Activated CD4-positive, alpha-beta T cell treated with anti-CD3 and anti-CD28 coated beads for 36 hours (primary cell): ENCODE data around the gene ZC3H10. TPM values are rescaled to one million over a fixed set of nuclear protein-coding genes. Genes with fewer than 3 reads are reported as not detected.
A peak's percentile ranks its signal among the peaks of the same experiment; 100 is the strongest.
"Not testable (repeated sequence)": the region's sequence is repeated elsewhere in the genome, so short reads cannot be mapped to it uniquely, and the experiment has no call there.

Source experiments
- ATAC-seq: fragments of 200-7000 bp; cut with Tn5 transposase; one replicate; pipeline ENCODE4 v1.10.0; 2021; ENCODE audit warnings: mild to moderate bottlenecking, moderate library complexity
- CTCF ChIA-PET: fragments of 350-600 bp; sonication (Branson Sonifier 250); formaldehyde crosslinking; loops from one replicate; lab custom pipeline; 2021; ENCODE audit warnings: antibody characterized with exemption; lab: Charles Lee
- POLR2A ChIA-PET: fragments of 350-600 bp; sonication (Branson Sonifier 250); formaldehyde crosslinking; loops from one replicate; lab custom pipeline; 2021; ENCODE audit warnings: antibody characterized with exemption, inconsistent platforms; lab: Charles Lee
- DNase-seq: peaks from one replicate; pipeline ENCODE4 v3.0.0-alpha.2; 2020
- H3K27ac Mint-ChIP-seq: one replicate; pipeline ENCODE4 v1.8.0; 2021; ENCODE audit warnings: mixed read lengths
- H3K27me3 Mint-ChIP-seq: one replicate; pipeline ENCODE4 v1.8.0; 2021; ENCODE audit warnings: mixed read lengths
- H3K36me3 Mint-ChIP-seq: one replicate; pipeline ENCODE4 v1.8.0; 2021; ENCODE audit warnings: low read depth, mixed read lengths
- H3K4me1 Mint-ChIP-seq: one replicate; pipeline ENCODE4 v1.8.0; 2021; ENCODE audit warnings: mixed read lengths
- H3K4me3 Mint-ChIP-seq: one replicate; pipeline ENCODE4 v1.8.0; 2021; ENCODE audit warnings: mild to moderate bottlenecking, moderate library complexity, mixed read lengths
- H3K9me3 Mint-ChIP-seq: one replicate; pipeline ENCODE4 v1.8.0; 2021; ENCODE audit warnings: low read depth, mixed read lengths
- intact Hi-C, 2 experiments: fragments of 100-400 bp; cut with DNase I in 1 of 2; cut with micrococcal nuclease in 1 of 2; formaldehyde crosslinking; loops; one replicate each; pipeline versions ENCODE4 v1.14.2 to v1.15.1; 2022 to 2024; cut with DNase I, micrococcal nuclease
- total RNA-seq, 2 experiments: library from RNA; stranded (reverse); gene quantifications; one replicate each; pipeline ENCODE4 v1.2.3, GENCODE V29; 2021

Gene ZC3H10
- total RNA-seq, 2 experiments from 2014 or later, result 6.4 to 6.5 TPM

GRCh38 chr12:56114084-56114483 is 4.0 kb upstream of the ZC3H10 start:
- intact Hi-C loops, result loop anchor here in 1 of 2 experiments (10.0 kb wide), 2 partner anchors 971 to 1829 kb away; partner anchors contain the start of genes CBX5, HNRNPA1 and NAB2

DNA sequence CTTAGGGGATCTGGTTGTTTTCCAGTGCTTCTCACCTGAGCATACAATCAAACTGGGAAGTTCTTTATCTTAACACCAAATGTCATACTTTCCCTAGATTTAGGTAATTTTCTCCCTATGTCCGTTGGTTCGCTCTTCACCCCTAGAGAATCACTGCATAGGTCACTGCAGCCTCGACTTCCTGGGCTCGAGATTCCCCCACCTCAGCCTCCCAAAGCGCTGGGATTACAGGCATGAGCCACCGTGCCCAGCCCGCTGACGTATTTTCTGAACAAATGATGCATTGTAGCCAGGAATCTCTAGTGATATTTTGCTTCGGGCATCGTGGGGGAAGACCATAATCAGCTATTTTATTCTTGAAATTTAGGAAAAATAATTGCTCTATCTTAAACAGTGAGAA is 2.7 kb upstream of the ZC3H10 start:
- H3K27ac Mint-ChIP-seq, result peak overlapping the region; percentile 100
- ATAC-seq (no peak), DNase-seq (no peak)
- peak overlapping the region; percentile 97 for H3K4me3 Mint-ChIP-seq
- no peaks in the 10 kb centered on the region for H3K9me3 Mint-ChIP-seq
- H3K36me3 Mint-ChIP-seq, result peaks cover 56% of the 10 kb centered on the region
- intact Hi-C loops, result loop anchor here (5.0 to 10.0 kb wide), 7 partner anchors 298 to 1831 kb away; partner anchors contain the start of genes NAB2 (in 2 of the 2), ATP5F1B (in 1 of the 2), CBX5 (in 1 of the 2) and DDIT3 (in 1 of the 2)
- H3K4me1 Mint-ChIP-seq, result peaks cover 24% of the 10 kb centered on the region
- CTCF ChIA-PET, result interaction anchor here (0.7 to 6.1 kb wide), 6 partner anchors 8 to 68 kb away, joined by 3 to 47 read pairs (median 6); partner anchors contain the start of genes ESYT1, MYL6B and PA2G4
- no peaks in the 10 kb centered on the region for H3K27me3 Mint-ChIP-seq
- POLR2A ChIA-PET, result interaction anchor here (0.6 to 4.7 kb wide), 6 partner anchors 11 to 376 kb away, joined by 3 to 76 read pairs (median 5); partner anchors contain the start of genes ESYT1, PA2G4, RAB5B and SMARCC2

More at GRCh38 chr12:56114084-56114483, 4.0 kb upstream of the ZC3H10 start:
- Mint-ChIP-seq H3K36me3 (peaks cover 62% of the 10 kb centered on the region), H3K4me3 (no peak overlapping the region), H3K27me3 (no peaks in the 10 kb centered on the region), H3K4me1 (peaks cover 12% of the 10 kb centered on the region), H3K27ac (peak overlapping the region; percentile 40), H3K9me3 (no peaks in the 10 kb centered on the region)
- no peak for ATAC-seq
- CTCF ChIA-PET, result interaction anchor here (0.7 kb wide), 1 partner anchor 14 kb away, joined by 5 read pairs; no protein-coding TSS in a partner anchor
- POLR2A ChIA-PET, result interaction anchor here (1.2 to 4.7 kb wide), 2 partner anchors 10 kb away, joined by 6 to 76 read pairs; partner anchors contain the start of gene PA2G4
- DNase-seq, result no peak

GRCh38 chr12:56116267-56117081 is 1.6 kb upstream of the ZC3H10 start, which contains the start of gene RPL41:
TSS of gene RPL41 (plus strand) at chr12:56116633.
- ChIA-PET CTCF (interaction anchor here (0.5 to 6.1 kb wide), 9 partner anchors 10 to 348 kb away, joined by 3 to 71 read pairs (median 7); partner anchors contain the start of genes ESYT1, PA2G4, RNF41 and SMARCC2), POLR2A (interaction anchor here (0.7 to 4.7 kb wide), 9 partner anchors 10 to 378 kb away, joined by 3 to 76 read pairs (median 5); partner anchors contain the start of genes ESYT1, MYL6B, PA2G4 and RAB5B)
- no peaks in the 10 kb centered on the region for H3K27me3 Mint-ChIP-seq
- peak; percentile 96 for DNase-seq
- H3K4me1 Mint-ChIP-seq, result peaks cover 24% of the 10 kb centered on the region
- ATAC-seq, result peak; percentile 54
- H3K27ac Mint-ChIP-seq, result peak within 1 kb of the TSS; percentile 100
- no peaks in the 10 kb centered on the region for H3K9me3 Mint-ChIP-seq
- H3K36me3 Mint-ChIP-seq, result peaks cover 52% of the 10 kb centered on the region
- intact Hi-C loops, result loop anchor here (1.0 to 10.0 kb wide), 13 partner anchors 12 to 1832 kb away; partner anchors contain the start of genes NAB2 (in 2 of the 2), PA2G4 (in 2 of the 2), ATP5F1B (in 1 of the 2) and CBX5 (in 1 of the 2)
- peak within 1 kb of the TSS; percentile 97 for H3K4me3 Mint-ChIP-seq

GRCh38 chr12:56117082-56117706 is 872 bp upstream of the ZC3H10 start:
- H3K27ac Mint-ChIP-seq, result peak overlapping the region; percentile 100
- peaks cover 24% of the 10 kb centered on the region for H3K4me1 Mint-ChIP-seq
- H3K27me3 Mint-ChIP-seq, ATAC-seq, H3K9me3 Mint-ChIP-seq, DNase-seq: not testable (repeated sequence)
- POLR2A ChIA-PET, result interaction anchor here (0.7 to 4.7 kb wide), 13 partner anchors 9 to 300 kb away, joined by 3 to 76 read pairs (median 7); partner anchors contain the start of genes ESYT1, MYL6B, PA2G4 and RAB5B
- peak overlapping the region; percentile 97 for H3K4me3 Mint-ChIP-seq
- H3K36me3 Mint-ChIP-seq, result peaks cover 47% of the 10 kb centered on the region
- intact Hi-C loops, result loop anchor here (2.0 to 10.0 kb wide), 9 partner anchors 300 to 1832 kb away; partner anchors contain the start of genes NAB2 (in 2 of the 2), ATP5F1B (in 1 of the 2), CBX5 (in 1 of the 2) and DDIT3 (in 1 of the 2)
- CTCF ChIA-PET, result interaction anchor here (0.9 to 6.1 kb wide), 9 partner anchors 10 to 347 kb away, joined by 5 to 71 read pairs (median 9); partner anchors contain the start of genes MYL6B, PA2G4, RAB5B and RNF41

DNA sequence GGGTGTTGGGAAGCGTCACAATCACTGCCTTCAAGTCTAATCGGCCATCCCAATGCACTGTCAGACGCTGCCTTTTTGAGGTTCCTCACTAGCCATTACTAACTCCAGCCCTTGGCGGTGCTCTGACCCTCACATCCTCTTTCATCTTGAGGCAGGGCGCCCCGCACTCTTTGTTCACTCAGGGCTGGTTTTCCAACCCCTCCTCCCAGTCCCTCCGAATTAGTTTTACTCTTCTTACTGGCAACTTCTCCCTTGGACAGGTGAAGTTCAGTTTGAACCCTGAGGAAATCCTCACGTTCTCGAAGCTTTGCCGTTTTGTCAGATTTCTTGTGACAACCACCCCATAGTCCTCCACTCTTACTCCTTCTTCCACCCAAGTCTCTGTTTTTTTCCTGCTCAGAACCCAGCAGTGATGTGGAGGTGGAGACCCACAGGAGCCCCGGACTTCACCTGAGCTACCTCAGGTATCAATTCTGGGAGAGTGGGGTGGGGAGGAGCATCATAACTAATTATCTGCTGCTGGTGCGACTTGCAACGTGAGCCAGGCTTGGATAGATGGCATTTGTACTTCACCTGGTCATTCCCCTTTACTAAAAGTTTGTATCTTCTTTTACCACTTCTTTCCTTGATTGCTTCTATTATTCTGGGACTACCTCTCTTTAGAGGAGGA is 757 bp downstream of the ZC3H10 start:
- intact Hi-C loops, result loop anchor here (1.0 to 10.0 kb wide), 27 partner anchors 7 to 1834 kb away; partner anchors contain the start of genes MYL6 (in 2 of the 2), NAB2 (in 2 of the 2), NABP2 (in 2 of the 2) and RPS26 (in 2 of the 2)
- Mint-ChIP-seq H3K4me1 (peaks cover 24% of the 10 kb centered on the region), H3K27ac (peak overlapping the region; percentile 82), H3K4me3 (peak overlapping the region; percentile 97), H3K36me3 (peaks cover 31% of the 10 kb centered on the region), H3K27me3 (no peaks in the 10 kb centered on the region), H3K9me3 (no peaks in the 10 kb centered on the region)
- CTCF ChIA-PET, result interaction anchor here (0.5 to 6.1 kb wide), 30 partner anchors 7 to 1822 kb away, joined by 3 to 71 read pairs (median 4); partner anchors contain the start of genes ESYT1, MYL6, MYL6B and PA2G4
- DNase-seq, result no peak
- POLR2A ChIA-PET, result interaction anchor here (0.6 to 4.7 kb wide), 16 partner anchors 9 to 380 kb away, joined by 3 to 76 read pairs (median 9); partner anchors contain the start of genes ESYT1, MYL6, ORMDL2 and PA2G4
- ATAC-seq, result no peak

- H3K36me3 Mint-ChIP-seq, result peaks cover 28% of the 10 kb centered on the region
- peak overlapping the region; percentile 97 for H3K4me3 Mint-ChIP-seq
- H3K9me3 Mint-ChIP-seq, result no peaks in the 10 kb centered on the region
- intact Hi-C loops, result loop anchor here (1.0 to 10.0 kb wide), 15 partner anchors 39 to 1835 kb away; partner anchors contain the start of genes NAB2 (in 2 of the 2), ANKRD52 (in 1 of the 2), ATP5F1B (in 1 of the 2) and CBX5 (in 1 of the 2)
- ChIA-PET POLR2A (interaction anchor here (1.7 to 4.0 kb wide), 3 partner anchors 9 to 146 kb away, joined by 9 to 48 read pairs (median 14); partner anchors contain the start of genes ESYT1, MYL6 and RAB5B), CTCF (interaction anchor here (0.5 to 6.1 kb wide), 31 partner anchors 9 to 518 kb away, joined by 3 to 71 read pairs (median 4); partner anchors contain the start of genes ESYT1, MYL6, MYL6B and PA2G4)
- ATAC-seq (no peak), DNase-seq (peak; percentile 73)
- no peaks in the 10 kb centered on the region for H3K27me3 Mint-ChIP-seq
- H3K4me1 Mint-ChIP-seq, result peaks cover 24% of the 10 kb centered on the region
- H3K27ac Mint-ChIP-seq, result peak overlapping the region; percentile 82
Observed at GRCh38 chr12:56119361-56119796, 1.3 kb downstream of the ZC3H10 start.

DNA sequence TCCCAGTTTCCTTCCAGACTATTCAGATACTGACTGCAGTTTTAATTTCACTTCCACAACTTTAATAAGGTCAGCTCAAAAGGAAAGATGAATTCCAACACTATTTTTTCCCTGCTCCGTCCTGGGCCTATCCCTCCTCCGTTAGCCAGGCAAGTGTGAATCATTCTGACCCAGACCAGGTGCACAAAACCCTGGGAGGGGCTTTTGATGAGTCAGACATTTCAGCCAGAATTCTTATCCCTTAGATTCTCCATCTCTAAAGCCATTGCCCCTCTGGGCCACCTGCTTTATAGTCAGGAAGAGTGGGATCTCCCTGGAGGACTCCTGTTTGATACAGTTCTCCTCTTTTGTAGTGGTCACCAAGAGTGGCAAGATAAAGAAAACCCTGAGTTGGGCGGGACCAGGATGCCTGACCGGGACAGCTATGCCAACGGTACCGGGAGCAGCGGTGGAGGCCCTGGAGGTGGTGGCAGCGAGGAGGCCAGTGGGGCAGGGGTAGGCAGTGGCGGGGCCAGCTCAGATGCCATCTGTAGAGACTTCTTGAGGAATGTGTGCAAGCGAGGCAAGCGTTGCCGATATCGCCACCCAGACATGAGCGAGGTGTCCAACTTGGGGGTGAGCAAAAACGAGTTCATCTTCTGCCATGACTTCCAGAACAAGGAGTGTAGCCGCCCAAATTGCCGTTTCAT is 2.2 kb downstream of the ZC3H10 start:
- DNase-seq, result no peak
- Mint-ChIP-seq H3K27me3 (no peaks in the 10 kb centered on the region), H3K4me3 (no peak overlapping the region), H3K4me1 (peaks cover 26% of the 10 kb centered on the region), H3K27ac (peak overlapping the region; percentile 58), H3K9me3 (no peaks in the 10 kb centered on the region), H3K36me3 (peaks cover 28% of the 10 kb centered on the region)
- ChIA-PET POLR2A (no interaction called here), CTCF (interaction anchor here (0.5 to 6.1 kb wide), 25 partner anchors 8 to 517 kb away, joined by 3 to 71 read pairs (median 3); partner anchors contain the start of genes ESYT1, MYL6, MYL6B and PA2G4)
- no peak for ATAC-seq
- intact Hi-C loops, result no loop called here

- CTCF ChIA-PET, result interaction anchor here (0.6 to 1.1 kb wide), 3 partner anchors 12 to 343 kb away, joined by 3 read pairs; no protein-coding TSS in a partner anchor
- ATAC-seq, result no peak
- intact Hi-C loops, result no loop called here
- no peak for DNase-seq
- H3K27me3 Mint-ChIP-seq, result no peaks in the 10 kb centered on the region
- POLR2A ChIA-PET, result no interaction called here
- peaks cover 28% of the 10 kb centered on the region for H3K4me1 Mint-ChIP-seq
- no peak overlapping the region for H3K27ac Mint-ChIP-seq
- H3K9me3 Mint-ChIP-seq, result no peaks in the 10 kb centered on the region
- no peak overlapping the region for H3K4me3 Mint-ChIP-seq
- H3K36me3 Mint-ChIP-seq, result peaks cover 28% of the 10 kb centered on the region
Observed at GRCh38 chr12:56121204-56121870, 3.3 kb downstream of the ZC3H10 start.

DNA sequence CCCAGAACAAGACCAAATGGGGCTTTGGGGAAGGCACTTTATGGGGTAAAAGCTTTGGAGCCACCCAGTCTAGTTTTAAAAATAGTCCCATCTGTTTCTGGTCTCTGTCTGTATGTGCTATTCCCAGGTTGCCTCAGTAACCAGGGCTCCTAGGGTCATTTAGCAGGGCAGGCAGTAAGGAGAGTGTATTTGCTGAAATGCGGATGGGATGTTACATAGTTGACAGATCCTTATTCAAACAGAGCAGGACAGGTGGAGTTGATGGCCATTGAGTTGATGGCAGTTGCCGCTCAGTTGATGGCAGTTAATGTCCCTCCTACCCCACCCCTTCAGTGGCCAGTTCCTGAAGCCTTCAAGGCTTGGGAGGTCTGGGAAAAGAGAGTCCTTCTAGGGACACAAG is 4.6 kb downstream of the ZC3H10 start:
- no peak overlapping the region for H3K4me3 Mint-ChIP-seq
- DNase-seq (no peak), ATAC-seq (no peak)
- ChIA-PET POLR2A (no interaction called here), CTCF (interaction anchor here (0.6 to 7.4 kb wide), 6 partner anchors 29 to 111 kb away, joined by 3 to 112 read pairs (median 4); partner anchors contain the start of genes MYL6B, RNF41 and SMARCC2)
- peaks cover 41% of the 10 kb centered on the region for H3K4me1 Mint-ChIP-seq
- H3K36me3 Mint-ChIP-seq, result peaks cover 16% of the 10 kb centered on the region
- H3K27me3 Mint-ChIP-seq, result no peaks in the 10 kb centered on the region
- intact Hi-C loops, result no loop called here
- H3K9me3 Mint-ChIP-seq, result no peaks in the 10 kb centered on the region
- no peak overlapping the region for H3K27ac Mint-ChIP-seq
